WTC11 (cell line): ENCODE measurements around the gene PYHIN1. TPM values are rescaled to one million over a fixed set of nuclear protein-coding genes. Genes with fewer than 3 reads are reported as not detected.

Source experiments
- ATAC-seq: fragments of 200-7000 bp; cut with Tn5 transposase; 2 replicates; pipeline ENCODE4 v1.10.0; 2021; ENCODE audit warnings: mild to moderate bottlenecking, moderate library complexity
- CTCF ChIA-PET: fragments of 300-600 bp; sonication (Branson Sonifier 250); formaldehyde crosslinking; loops from one replicate; lab custom pipeline; 2021; ENCODE audit warnings: antibody characterized with exemption; lab: Charles Lee
- POLR2A ChIA-PET: fragments of 350-600 bp; sonication (Branson Sonifier 250); formaldehyde crosslinking; loops from one replicate; lab custom pipeline; 2021; ENCODE audit warnings: antibody characterized with exemption; lab: Charles Lee
- DNase-seq: peaks from one replicate; pipeline ENCODE4 v3.0.0; 2021; ENCODE audit warnings: low spot score
- H3K27ac Mint-ChIP-seq: 2 replicates; pipeline ENCODE4 v1.8.0; 2021; ENCODE audit warnings: mixed read lengths
- H3K27me3 Mint-ChIP-seq: 2 replicates; pipeline ENCODE4 v1.8.0; 2021; ENCODE audit warnings: low read depth, mild to moderate bottlenecking, moderate library complexity, mixed read lengths
- H3K36me3 Mint-ChIP-seq: 2 replicates; pipeline ENCODE4 v1.8.0; 2021; ENCODE audit warnings: mixed read lengths
- H3K4me1 Mint-ChIP-seq: 2 replicates; pipeline ENCODE4 v1.8.0; 2022; ENCODE audit warnings: mixed read lengths
- H3K4me3 Mint-ChIP-seq: 2 replicates; pipeline ENCODE4 v1.8.0; 2021; ENCODE audit warnings: mild to moderate bottlenecking, moderate library complexity, mixed read lengths
- H3K9me3 Mint-ChIP-seq: 2 replicates; pipeline ENCODE4 v1.8.0; 2021; ENCODE audit warnings: mixed read lengths
- ATF1 ChIP-seq: sonication (generic); formaldehyde crosslinking; IDR thresholded peaks from 2 replicates; pipeline ENCODE4 v1.8.1; 2023; ENCODE audit warnings: mild to moderate bottlenecking, moderate library complexity, missing genetic modification reagents
- CREB1 ChIP-seq: sonication (generic); formaldehyde crosslinking; IDR thresholded peaks from 2 replicates; pipeline ENCODE4 v1.8.0; 2023; ENCODE audit warnings: mild to moderate bottlenecking, missing genetic modification reagents
- FOXK1 ChIP-seq: sonication (generic); formaldehyde crosslinking; IDR thresholded peaks from 2 replicates; pipeline ENCODE4 v1.8.0; 2022; ENCODE audit warnings: mild to moderate bottlenecking, moderate library complexity, missing genetic modification reagents
- JAZF1 ChIP-seq: fragments of 250-450 bp; sonication (Bioruptor Pico); IDR thresholded peaks from 2 replicates; pipeline ENCODE4 v1.9.0; 2021; ENCODE audit warnings: moderate library complexity, mild to moderate bottlenecking, inconsistent platforms
- JUN ChIP-seq: sonication (generic); formaldehyde crosslinking; IDR thresholded peaks from 2 replicates; pipeline ENCODE4 v1.8.0; 2023; ENCODE audit warnings: mild to moderate bottlenecking, missing genetic modification reagents
- OVOL2 ChIP-seq: fragments of 250-450 bp; sonication (Bioruptor Pico); IDR thresholded peaks from 2 replicates; pipeline ENCODE4 v1.9.0; 2021; ENCODE audit warnings: mild to moderate bottlenecking, borderline replicate concordance
- SMAD4 ChIP-seq: sonication (generic); formaldehyde crosslinking; IDR thresholded peaks from 2 replicates; pipeline ENCODE4 v1.8.0; 2022; ENCODE audit warnings: mild to moderate bottlenecking, missing genetic modification reagents
- SP1 ChIP-seq: sonication (generic); formaldehyde crosslinking; conservative IDR thresholded peaks from 2 replicates; pipeline ENCODE4 v1.8.1; 2022; ENCODE audit warnings: missing genetic modification reagents
- TCF7 ChIP-seq: sonication (generic); formaldehyde crosslinking; IDR thresholded peaks from 2 replicates; pipeline ENCODE4 v1.8.0; 2022; ENCODE audit warnings: mild to moderate bottlenecking, low read depth, missing genetic modification reagents, moderate library complexity
- ZNF263 ChIP-seq: sonication (generic); formaldehyde crosslinking; IDR thresholded peaks from 2 replicates; pipeline ENCODE4 v1.8.1; 2022; ENCODE audit warnings: low read depth, mild to moderate bottlenecking, moderate library complexity, missing genetic modification reagents
- ZNF281 ChIP-seq: sonication (generic); formaldehyde crosslinking; IDR thresholded peaks from 2 replicates; pipeline ENCODE4 v1.8.0; 2023; ENCODE audit warnings: mild to moderate bottlenecking, missing genetic modification reagents
- ZNF317 ChIP-seq: sonication (generic); formaldehyde crosslinking; IDR thresholded peaks from 2 replicates; pipeline ENCODE4 v1.8.1; 2023; ENCODE audit warnings: low read depth, mild to moderate bottlenecking, moderate library complexity, missing genetic modification reagents, borderline replicate concordance
- ZNF425 ChIP-seq: fragments of 250-450 bp; sonication (Bioruptor Pico); conservative IDR thresholded peaks from 2 replicates; pipeline ENCODE4 v1.9.0; 2021; ENCODE audit warnings: mild to moderate bottlenecking
- total RNA-seq: library from RNA; stranded (reverse); gene quantifications from 3 replicates; pipeline ENCODE4 v1.2.3, GENCODE V29; 2021
- TF ChIP-seq, protein P1 (sequence below): fragments of 250-450 bp; sonication (Bioruptor Pico); IDR thresholded peaks from 2 replicates; pipeline ENCODE4 v1.9.0; 2021; ENCODE audit warnings: mild to moderate bottlenecking, borderline replicate concordance
- TF ChIP-seq, protein P2 (sequence below): sonication (generic); formaldehyde crosslinking; IDR thresholded peaks from 2 replicates; pipeline ENCODE4 v1.8.0; 2022; ENCODE audit warnings: missing genetic modification reagents
- TF ChIP-seq, protein P3 (sequence below): fragments of 250-450 bp; sonication (Bioruptor Pico); IDR thresholded peaks from 2 replicates; pipeline ENCODE4 v1.9.0; 2021; ENCODE audit warnings: mild to moderate bottlenecking

Gene PYHIN1
- total RNA-seq, 1 experiment from 2014 or later = not detected

GRCh38 chr1:158983235-158983634, 51.9 kb downstream of the PYHIN1 start (continued):
- TF ChIP-seq, protein P1, sequence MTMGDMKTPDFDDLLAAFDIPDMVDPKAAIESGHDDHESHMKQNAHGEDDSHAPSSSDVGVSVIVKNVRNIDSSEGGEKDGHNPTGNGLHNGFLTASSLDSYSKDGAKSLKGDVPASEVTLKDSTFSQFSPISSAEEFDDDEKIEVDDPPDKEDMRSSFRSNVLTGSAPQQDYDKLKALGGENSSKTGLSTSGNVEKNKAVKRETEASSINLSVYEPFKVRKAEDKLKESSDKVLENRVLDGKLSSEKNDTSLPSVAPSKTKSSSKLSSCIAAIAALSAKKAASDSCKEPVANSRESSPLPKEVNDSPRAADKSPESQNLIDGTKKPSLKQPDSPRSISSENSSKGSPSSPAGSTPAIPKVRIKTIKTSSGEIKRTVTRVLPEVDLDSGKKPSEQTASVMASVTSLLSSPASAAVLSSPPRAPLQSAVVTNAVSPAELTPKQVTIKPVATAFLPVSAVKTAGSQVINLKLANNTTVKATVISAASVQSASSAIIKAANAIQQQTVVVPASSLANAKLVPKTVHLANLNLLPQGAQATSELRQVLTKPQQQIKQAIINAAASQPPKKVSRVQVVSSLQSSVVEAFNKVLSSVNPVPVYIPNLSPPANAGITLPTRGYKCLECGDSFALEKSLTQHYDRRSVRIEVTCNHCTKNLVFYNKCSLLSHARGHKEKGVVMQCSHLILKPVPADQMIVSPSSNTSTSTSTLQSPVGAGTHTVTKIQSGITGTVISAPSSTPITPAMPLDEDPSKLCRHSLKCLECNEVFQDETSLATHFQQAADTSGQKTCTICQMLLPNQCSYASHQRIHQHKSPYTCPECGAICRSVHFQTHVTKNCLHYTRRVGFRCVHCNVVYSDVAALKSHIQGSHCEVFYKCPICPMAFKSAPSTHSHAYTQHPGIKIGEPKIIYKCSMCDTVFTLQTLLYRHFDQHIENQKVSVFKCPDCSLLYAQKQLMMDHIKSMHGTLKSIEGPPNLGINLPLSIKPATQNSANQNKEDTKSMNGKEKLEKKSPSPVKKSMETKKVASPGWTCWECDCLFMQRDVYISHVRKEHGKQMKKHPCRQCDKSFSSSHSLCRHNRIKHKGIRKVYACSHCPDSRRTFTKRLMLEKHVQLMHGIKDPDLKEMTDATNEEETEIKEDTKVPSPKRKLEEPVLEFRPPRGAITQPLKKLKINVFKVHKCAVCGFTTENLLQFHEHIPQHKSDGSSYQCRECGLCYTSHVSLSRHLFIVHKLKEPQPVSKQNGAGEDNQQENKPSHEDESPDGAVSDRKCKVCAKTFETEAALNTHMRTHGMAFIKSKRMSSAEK (CRISPR knock-in tag) = no peak
- no peak for TF ChIP-seq CREB1 (CRISPR knock-in tag)
- TF ChIP-seq ZNF281 = no peak
- TF ChIP-seq TCF7 (CRISPR knock-in tag) = no peak
- no peak for TF ChIP-seq ZNF317 (CRISPR knock-in tag)
- TF ChIP-seq ZNF263 (CRISPR knock-in tag) = no peak
- no peak for TF ChIP-seq SMAD4 (CRISPR knock-in tag)

DNA sequence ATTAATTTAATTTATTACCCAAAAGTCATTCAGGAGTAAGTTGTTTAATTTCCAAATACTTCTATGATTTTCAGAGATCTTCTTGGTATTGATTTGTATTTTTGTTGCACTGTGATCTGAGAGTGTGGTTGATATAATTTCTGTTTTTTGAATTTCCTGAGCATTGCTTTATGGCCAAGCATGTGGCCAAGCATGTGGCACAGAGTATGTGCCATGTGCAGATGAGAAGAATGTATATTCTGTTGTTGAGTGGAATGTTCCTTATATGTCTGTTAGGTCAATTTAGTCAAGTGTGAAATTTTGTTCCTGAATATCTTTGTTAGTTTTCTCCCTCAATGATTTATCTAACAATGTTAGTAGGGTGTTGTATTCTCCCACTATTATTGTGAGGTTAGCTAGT, 53.0 kb downstream of the PYHIN1 start:
- ChIA-PET POLR2A (no interaction called here), CTCF (no interaction called here)
- no peak overlapping the region for H3K4me3 Mint-ChIP-seq
- H3K27ac Mint-ChIP-seq = no peak overlapping the region
- peaks cover 14% of the 10 kb centered on the region for H3K36me3 Mint-ChIP-seq
- peaks cover 48% of the 10 kb centered on the region for H3K9me3 Mint-ChIP-seq
- no peak for TF ChIP-seq ZNF263 (CRISPR knock-in tag)
- no peak for TF ChIP-seq JUN (CRISPR knock-in tag)
- TF ChIP-seq, protein P2, sequence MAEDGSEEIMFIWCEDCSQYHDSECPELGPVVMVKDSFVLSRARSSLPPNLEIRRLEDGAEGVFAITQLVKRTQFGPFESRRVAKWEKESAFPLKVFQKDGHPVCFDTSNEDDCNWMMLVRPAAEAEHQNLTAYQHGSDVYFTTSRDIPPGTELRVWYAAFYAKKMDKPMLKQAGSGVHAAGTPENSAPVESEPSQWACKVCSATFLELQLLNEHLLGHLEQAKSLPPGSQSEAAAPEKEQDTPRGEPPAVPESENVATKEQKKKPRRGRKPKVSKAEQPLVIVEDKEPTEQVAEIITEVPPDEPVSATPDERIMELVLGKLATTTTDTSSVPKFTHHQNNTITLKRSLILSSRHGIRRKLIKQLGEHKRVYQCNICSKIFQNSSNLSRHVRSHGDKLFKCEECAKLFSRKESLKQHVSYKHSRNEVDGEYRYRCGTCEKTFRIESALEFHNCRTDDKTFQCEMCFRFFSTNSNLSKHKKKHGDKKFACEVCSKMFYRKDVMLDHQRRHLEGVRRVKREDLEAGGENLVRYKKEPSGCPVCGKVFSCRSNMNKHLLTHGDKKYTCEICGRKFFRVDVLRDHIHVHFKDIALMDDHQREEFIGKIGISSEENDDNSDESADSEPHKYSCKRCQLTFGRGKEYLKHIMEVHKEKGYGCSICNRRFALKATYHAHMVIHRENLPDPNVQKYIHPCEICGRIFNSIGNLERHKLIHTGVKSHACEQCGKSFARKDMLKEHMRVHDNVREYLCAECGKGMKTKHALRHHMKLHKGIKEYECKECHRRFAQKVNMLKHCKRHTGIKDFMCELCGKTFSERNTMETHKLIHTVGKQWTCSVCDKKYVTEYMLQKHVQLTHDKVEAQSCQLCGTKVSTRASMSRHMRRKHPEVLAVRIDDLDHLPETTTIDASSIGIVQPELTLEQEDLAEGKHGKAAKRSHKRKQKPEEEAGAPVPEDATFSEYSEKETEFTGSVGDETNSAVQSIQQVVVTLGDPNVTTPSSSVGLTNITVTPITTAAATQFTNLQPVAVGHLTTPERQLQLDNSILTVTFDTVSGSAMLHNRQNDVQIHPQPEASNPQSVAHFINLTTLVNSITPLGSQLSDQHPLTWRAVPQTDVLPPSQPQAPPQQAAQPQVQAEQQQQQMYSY (CRISPR knock-in tag) = no peak
- TF ChIP-seq ZNF317 (CRISPR knock-in tag) = no peak
- no peak for TF ChIP-seq ZNF425 (CRISPR knock-in tag)
- no peak for TF ChIP-seq JAZF1 (CRISPR knock-in tag)
- TF ChIP-seq SP1 = no peak
- no peak for TF ChIP-seq FOXK1
- no peak for TF ChIP-seq OVOL2 (CRISPR knock-in tag)
- TF ChIP-seq ATF1 (CRISPR knock-in tag) = no peak
- TF ChIP-seq, protein P3, sequence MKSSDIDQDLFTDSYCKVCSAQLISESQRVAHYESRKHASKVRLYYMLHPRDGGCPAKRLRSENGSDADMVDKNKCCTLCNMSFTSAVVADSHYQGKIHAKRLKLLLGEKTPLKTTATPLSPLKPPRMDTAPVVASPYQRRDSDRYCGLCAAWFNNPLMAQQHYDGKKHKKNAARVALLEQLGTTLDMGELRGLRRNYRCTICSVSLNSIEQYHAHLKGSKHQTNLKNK (CRISPR knock-in tag) = no peak
- H3K27me3 Mint-ChIP-seq = no peaks in the 10 kb centered on the region
- no peak for ATAC-seq
- H3K4me1 Mint-ChIP-seq = no peaks in the 10 kb centered on the region
- DNase-seq = no peak
